AG04449 (cell line): ENCODE data around the gene FLNC.

ENCODE experiments used
- CTCF ChIA-PET: fragments of 350-600 bp; formaldehyde crosslinking; extraction: SDS; loops from one replicate; lab custom pipeline; 2021; ENCODE audit warnings: antibody characterized with exemption; lab: Yijun Ruan, JAX
- POLR2A ChIA-PET: fragments of 400-600, 350-600 bp; formaldehyde crosslinking; extraction: SDS; loops from one replicate; lab custom pipeline; 2020; ENCODE audit warnings: antibody characterized with exemption, inconsistent platforms; lab: Yijun Ruan, JAX
- DNase-seq: peaks from one replicate; pipeline ENCODE4 v3.0.0-alpha.2; 2010; ENCODE audit warnings: low read depth, low spot score
- H3K4me3 ChIP-seq: 2 replicates; pipeline ENCODE4 v1.5.1; 2011; ENCODE audit warnings: low read depth, mild to moderate bottlenecking, control low read depth, low read length
- CTCF ChIP-seq: IDR thresholded peaks from one replicate; pipeline ENCODE4 v1.5.1; 2011; ENCODE audit warnings: mild to moderate bottlenecking, moderate library complexity, low read length, control low read depth, inconsistent platforms; ENCODE audit not compliant: insufficient read depth; ENCODE audit errors: missing control alignments

The FLNC gene

GRCh38 chr7:128800567-128800966 lies 29.6 kb upstream of the FLNC start:
- no peak for TF ChIP-seq CTCF
- POLR2A ChIA-PET: no interaction called here
- no peak overlapping the region for H3K4me3 ChIP-seq
- DNase-seq: no peak
- CTCF ChIA-PET: no interaction called here

GRCh38 chr7:128801003-128801402 lies 29.2 kb upstream of the FLNC start:
- no peak overlapping the region for H3K4me3 ChIP-seq
- ChIA-PET POLR2A (no interaction called here), CTCF (no interaction called here)
- TF ChIP-seq CTCF: no peak
- DNase-seq: no peak

DNA sequence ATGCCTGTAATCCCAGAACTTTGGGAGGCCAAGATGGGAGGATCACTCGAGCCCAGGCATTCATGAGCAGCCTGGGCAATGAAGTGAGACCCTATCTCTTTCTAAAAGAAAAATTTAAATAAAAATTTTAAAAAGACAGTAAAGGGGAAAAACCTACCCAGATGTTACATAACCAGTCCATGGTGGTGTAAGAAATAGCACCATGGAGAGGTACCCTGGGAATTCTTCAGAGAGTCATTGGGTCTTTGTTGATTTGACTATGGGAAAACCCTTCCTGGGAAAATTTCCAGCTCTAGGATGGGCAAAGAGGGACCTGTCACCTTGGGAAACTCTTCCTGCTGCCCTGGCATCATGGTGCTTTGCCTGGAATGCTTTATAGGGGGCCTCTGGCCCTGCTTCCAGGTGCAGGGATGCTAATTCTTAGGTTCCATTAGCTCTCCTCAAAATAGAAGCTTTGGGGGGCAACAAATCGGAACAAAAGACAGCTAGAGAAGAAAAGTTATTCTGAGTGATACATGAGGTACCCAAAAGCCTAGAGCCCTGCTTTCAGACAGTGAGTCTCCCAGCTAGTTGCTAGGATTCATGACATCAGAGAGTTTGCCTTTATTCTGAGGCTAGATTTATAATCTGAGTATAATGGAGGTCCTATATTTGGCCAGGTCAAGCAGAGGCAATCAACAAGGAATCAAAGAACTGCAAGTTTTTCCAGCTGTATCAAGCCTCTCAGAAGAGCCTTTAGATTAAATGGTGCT lies 28.4 kb upstream of the FLNC start:
- ChIA-PET POLR2A (no interaction called here), CTCF (no interaction called here)
- H3K4me3 ChIP-seq: no peak overlapping the region
- no peak for TF ChIP-seq CTCF
- DNase-seq: no peak

DNA sequence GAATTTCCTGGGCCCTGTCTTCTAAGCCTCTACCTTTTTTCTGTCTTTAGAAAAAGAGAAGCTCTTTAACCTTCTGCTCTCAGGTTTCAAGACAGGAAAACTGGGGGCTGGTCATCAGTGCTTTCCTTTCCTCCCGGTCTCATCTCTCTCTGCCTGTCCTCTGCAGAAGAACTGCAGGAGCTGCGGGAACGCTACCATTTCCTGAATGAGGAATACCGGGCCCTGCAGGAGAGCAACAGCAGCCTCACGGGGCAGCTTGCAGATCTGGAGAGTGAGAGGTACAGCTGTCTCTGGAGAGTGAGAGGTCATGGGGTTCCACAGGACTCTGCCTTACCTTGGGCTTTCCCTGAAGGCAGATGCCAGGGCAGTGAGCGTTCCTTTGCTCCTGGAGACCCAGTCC lies 25.7 kb upstream of the FLNC start:
- H3K4me3 ChIP-seq: no peak overlapping the region
- ChIA-PET CTCF (interaction anchor here (0.8 to 1.4 kb wide), 2 partner anchors 15 to 22 kb away, joined by 3 to 5 read pairs; no protein-coding TSS in a partner anchor), POLR2A (no interaction called here)
- TF ChIP-seq CTCF: no peak
- DNase-seq: no peak

DNA sequence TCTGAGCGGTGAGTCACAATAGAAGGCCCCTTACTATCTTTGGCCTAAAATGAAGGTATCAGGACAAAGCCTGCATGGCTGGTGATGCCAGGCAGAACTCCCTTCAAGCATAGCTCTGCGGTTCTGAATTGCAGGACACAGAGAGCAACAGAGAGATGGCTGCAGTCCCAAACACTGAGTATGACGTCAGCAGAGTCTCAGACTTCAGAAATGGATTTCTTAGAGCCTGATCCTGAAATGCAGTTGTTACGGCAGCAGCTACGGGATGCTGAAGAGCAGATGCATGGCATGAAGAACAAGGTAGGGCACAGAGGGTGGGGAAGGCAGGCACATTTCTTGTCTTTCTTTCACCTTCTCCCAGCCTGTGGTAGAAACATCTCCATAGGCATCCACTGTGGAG lies 25.0 kb upstream of the FLNC start:
- no peak overlapping the region for H3K4me3 ChIP-seq
- no peak for DNase-seq
- ChIA-PET CTCF (no interaction called here), POLR2A (no interaction called here)
- no peak for TF ChIP-seq CTCF

- CTCF ChIA-PET: interaction anchor here (1.0 kb wide), 1 partner anchor 77 kb away, joined by 3 read pairs; no protein-coding TSS in a partner anchor
- POLR2A ChIA-PET: interaction anchor here (0.6 kb wide), 1 partner anchor 11 kb away, joined by 3 read pairs; no protein-coding TSS in a partner anchor
- TF ChIP-seq CTCF: no peak
- H3K4me3 ChIP-seq: no peak overlapping the region
- no peak for DNase-seq
Measured at GRCh38 chr7:128807191-128807590, 23.0 kb upstream of the FLNC start.
